Measurements from ENCODE around the gene EPX. TPM values are rescaled to one million over a fixed set of nuclear protein-coding genes. Genes with fewer than 3 reads are reported as not detected.
"Not testable (repeated sequence)": the region's sequence is repeated elsewhere in the genome, so short reads cannot be mapped to it uniquely, and the experiment has no call there.

Gene EPX
- not detected for total RNA-seq (2021; fragmentation: NEBNext Ultra II Directional; extraction: Animal tissue kit (Norgen Biotek cat#: 25700))
- long read RNA-seq: 0 reads

DNA sequence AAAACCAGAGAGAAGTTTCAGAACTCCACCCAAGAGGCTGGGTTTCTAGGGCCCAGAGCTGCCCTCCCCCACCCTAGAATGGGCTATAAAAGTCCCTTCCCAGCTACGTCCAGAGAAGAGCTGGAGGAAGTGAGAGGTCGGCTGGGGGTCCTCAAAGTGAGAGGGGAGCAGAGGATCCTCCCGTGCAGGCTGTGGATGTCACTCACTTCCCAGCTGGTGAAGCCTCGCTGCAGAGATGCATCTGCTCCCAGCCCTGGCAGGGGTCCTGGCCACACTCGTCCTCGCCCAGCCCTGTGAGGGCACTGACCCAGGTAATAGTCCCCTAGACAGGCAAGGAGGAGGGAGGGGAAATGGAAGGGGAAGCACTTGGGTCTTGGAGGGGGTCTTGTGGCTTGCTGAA is at the start of gene EPX:
EPX (plus strand) TSS at position 115 of the 400 bp plus-strand sequence; CDS start at position 236, 121 bp downstream.
- Mint-ChIP-seq H3K4me3 (no peak within 1 kb of the TSS), H3K36me3 (ENCODE audit: low read depth) (no peaks in the 10 kb centered on the region), H3K9me3 (no peaks in the 10 kb centered on the region), H3K27me3 (ENCODE audit: insufficient read depth) (peaks cover 30% of the 10 kb centered on the region), H3K4me1 (ENCODE audit: low read depth) (peaks cover 10% of the 10 kb centered on the region), H3K27ac (no peak within 1 kb of the TSS)
- TF ChIP-seq, protein P1, sequence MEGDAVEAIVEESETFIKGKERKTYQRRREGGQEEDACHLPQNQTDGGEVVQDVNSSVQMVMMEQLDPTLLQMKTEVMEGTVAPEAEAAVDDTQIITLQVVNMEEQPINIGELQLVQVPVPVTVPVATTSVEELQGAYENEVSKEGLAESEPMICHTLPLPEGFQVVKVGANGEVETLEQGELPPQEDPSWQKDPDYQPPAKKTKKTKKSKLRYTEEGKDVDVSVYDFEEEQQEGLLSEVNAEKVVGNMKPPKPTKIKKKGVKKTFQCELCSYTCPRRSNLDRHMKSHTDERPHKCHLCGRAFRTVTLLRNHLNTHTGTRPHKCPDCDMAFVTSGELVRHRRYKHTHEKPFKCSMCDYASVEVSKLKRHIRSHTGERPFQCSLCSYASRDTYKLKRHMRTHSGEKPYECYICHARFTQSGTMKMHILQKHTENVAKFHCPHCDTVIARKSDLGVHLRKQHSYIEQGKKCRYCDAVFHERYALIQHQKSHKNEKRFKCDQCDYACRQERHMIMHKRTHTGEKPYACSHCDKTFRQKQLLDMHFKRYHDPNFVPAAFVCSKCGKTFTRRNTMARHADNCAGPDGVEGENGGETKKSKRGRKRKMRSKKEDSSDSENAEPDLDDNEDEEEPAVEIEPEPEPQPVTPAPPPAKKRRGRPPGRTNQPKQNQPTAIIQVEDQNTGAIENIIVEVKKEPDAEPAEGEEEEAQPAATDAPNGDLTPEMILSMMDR (IDR thresholded peaks at IDR 0.05): no peak
- no peak for DNase-seq

- H3K4me3 Mint-ChIP-seq; H3K27ac Mint-ChIP-seq; H3K4me1 Mint-ChIP-seq (ENCODE audit: low read depth); DNase-seq: not testable (repeated sequence)
- Mint-ChIP-seq H3K27me3 (ENCODE audit: insufficient read depth) (peaks cover 19% of the 10 kb centered on the region), H3K9me3 (peaks cover 25% of the 10 kb centered on the region), H3K36me3 (ENCODE audit: low read depth) (peaks cover 11% of the 10 kb centered on the region)
Observed at GRCh38 chr17:58143335-58143734, 49.2 kb upstream of the EPX start.

DNA sequence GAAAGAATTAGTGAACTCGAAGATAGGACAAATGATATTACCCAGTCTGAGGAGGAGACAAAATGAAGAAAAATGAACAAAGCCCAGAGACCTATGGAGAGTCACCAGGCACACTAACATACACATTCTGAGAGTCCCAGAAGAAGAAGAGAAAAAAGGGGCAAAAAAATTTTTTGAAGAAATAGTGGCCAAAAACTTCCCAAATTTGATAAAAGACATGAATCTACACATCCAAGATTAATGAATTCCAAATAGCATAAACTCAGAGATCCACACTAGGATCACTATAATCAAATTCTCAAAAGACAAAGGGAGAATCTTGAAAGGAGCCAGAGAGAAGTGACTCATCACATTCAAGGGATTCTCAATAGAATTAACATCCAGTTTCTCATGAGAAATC is 47.7 kb upstream of the EPX start:
- DNase-seq: no peak
- Mint-ChIP-seq H3K36me3 (ENCODE audit: low read depth) (peaks cover 11% of the 10 kb centered on the region), H3K27ac (no peak overlapping the region), H3K4me1 (ENCODE audit: low read depth) (no peaks in the 10 kb centered on the region), H3K9me3 (peaks cover 25% of the 10 kb centered on the region), H3K4me3 (no peak overlapping the region), H3K27me3 (ENCODE audit: insufficient read depth) (peaks cover 15% of the 10 kb centered on the region)
- TF ChIP-seq, protein P1 (IDR thresholded peaks at IDR 0.05): no peak

DNA sequence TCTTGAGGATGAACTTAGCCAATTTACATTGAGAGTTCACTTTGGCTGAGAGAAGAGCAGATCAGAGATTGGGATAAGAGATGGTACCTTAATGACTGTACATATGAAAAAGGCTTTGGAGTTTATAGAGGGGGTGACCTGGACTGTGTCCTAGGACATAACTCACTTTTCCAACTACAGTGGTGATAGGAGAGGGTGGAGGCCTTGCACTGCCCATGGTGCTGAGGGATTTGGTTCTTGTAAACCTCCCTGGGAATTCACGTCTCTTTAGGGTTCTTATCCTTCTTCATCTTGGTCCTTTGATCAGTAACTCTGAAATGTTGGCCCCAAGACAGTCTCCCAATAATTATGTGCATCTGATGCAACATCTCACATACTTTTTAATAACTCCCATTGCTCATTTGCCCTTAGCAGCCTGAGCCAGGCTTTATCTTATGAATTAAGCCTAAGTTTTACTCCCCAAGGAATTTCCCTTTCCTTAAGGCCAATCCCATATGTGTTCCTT is 44.5 kb upstream of the EPX start, which contains the start of gene OR4D1:
OR4D1 (plus strand) TSS at position 455 of the 505 bp plus-strand sequence. CDS start 6,770 bp downstream, outside the sequence.
- peaks cover 25% of the 10 kb centered on the region for H3K9me3 Mint-ChIP-seq
- no peaks in the 10 kb centered on the region for H3K4me1 Mint-ChIP-seq (ENCODE audit: low read depth)
- TF ChIP-seq, protein P1 (IDR thresholded peaks at IDR 0.05): no peak
- H3K27ac Mint-ChIP-seq: no peak within 1 kb of the TSS
- no peak for DNase-seq
- H3K27me3 Mint-ChIP-seq (ENCODE audit: insufficient read depth): peaks cover 21% of the 10 kb centered on the region
- H3K36me3 Mint-ChIP-seq (ENCODE audit: low read depth): peaks cover 11% of the 10 kb centered on the region
- H3K4me3 Mint-ChIP-seq: no peak within 1 kb of the TSS

DNA sequence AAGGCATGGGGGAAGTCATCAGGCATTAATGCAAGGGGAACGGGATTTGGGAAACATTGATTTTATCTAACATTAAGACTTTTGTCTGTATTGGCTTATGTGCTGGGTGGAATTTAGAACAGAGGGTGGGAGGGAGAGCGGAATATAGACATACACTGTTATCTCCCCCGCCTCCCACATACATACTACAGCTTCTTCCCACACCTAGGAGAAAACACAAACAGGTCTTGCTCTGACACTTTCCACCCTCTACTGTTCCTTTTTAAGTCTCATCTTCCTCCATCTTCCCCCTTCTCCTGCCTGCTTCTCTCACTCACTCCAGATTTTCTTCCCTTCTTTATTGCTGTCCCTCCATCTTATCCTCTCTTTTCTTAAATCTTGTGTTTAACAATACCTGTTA is 43.9 kb upstream of the EPX start:
- TF ChIP-seq, protein P1 (IDR thresholded peaks at IDR 0.05): no peak
- H3K27me3 Mint-ChIP-seq (ENCODE audit: insufficient read depth): peaks cover 21% of the 10 kb centered on the region
- peaks cover 11% of the 10 kb centered on the region for H3K36me3 Mint-ChIP-seq (ENCODE audit: low read depth)
- H3K4me1 Mint-ChIP-seq (ENCODE audit: low read depth): no peaks in the 10 kb centered on the region
- peaks cover 25% of the 10 kb centered on the region for H3K9me3 Mint-ChIP-seq
- DNase-seq: no peak
- no peak overlapping the region for H3K4me3 Mint-ChIP-seq
- H3K27ac Mint-ChIP-seq: no peak overlapping the region

GRCh38 chr17:58150394-58150793 is 42.1 kb upstream of the EPX start:
- Mint-ChIP-seq H3K36me3 (ENCODE audit: low read depth) (no peaks in the 10 kb centered on the region), H3K9me3 (peaks cover 11% of the 10 kb centered on the region; the same call in 1 of the 2 replicates), H3K27ac (no peak overlapping the region), H3K4me1 (ENCODE audit: low read depth) (no peaks in the 10 kb centered on the region), H3K4me3 (no peak overlapping the region), H3K27me3 (ENCODE audit: insufficient read depth) (peaks cover 34% of the 10 kb centered on the region)
- no peak for DNase-seq
- TF ChIP-seq, protein P1 (IDR thresholded peaks at IDR 0.05): no peak
